HG03159 (cell line): ENCODE data around the gene CDK17.

Experiments used
- ATAC-seq: cut with Tn5 transposase; IDR thresholded peaks from one replicate; pipeline ENCODE4 v1.9.1; 2021; ENCODE audit warnings: mild to moderate bottlenecking, moderate library complexity; ENCODE audit not compliant: unreplicated experiment

Gene CDK17

GRCh38 chr12:96271469-96272199 lies 128.6 kb downstream of the CDK17 start:
- ATAC-seq: no peak

- no peak for ATAC-seq
Observed at GRCh38 chr12:96266238-96266637, 134.0 kb downstream of the CDK17 start.

GRCh38 chr12:96265836-96266235 lies 134.4 kb downstream of the CDK17 start:
- no peak for ATAC-seq

- no peak for ATAC-seq
Observed at GRCh38 chr12:96265400-96265799, 134.8 kb downstream of the CDK17 start.

GRCh38 chr12:96263449-96263902 lies 136.8 kb downstream of the CDK17 start:
- ATAC-seq: no peak

GRCh38 chr12:96261557-96261956 lies 138.7 kb downstream of the CDK17 start:
- no peak for ATAC-seq

- ATAC-seq: no peak
Observed at GRCh38 chr12:96260644-96261043, 139.6 kb downstream of the CDK17 start.

- ATAC-seq: no peak
Observed at GRCh38 chr12:96260231-96260630, 140.0 kb downstream of the CDK17 start.

GRCh38 chr12:96258104-96258961 lies 141.9 kb downstream of the CDK17 start:
- ATAC-seq: no peak

GRCh38 chr12:96257550-96258103 lies 142.6 kb downstream of the CDK17 start:
- ATAC-seq: no peak

- no peak for ATAC-seq
Observed at GRCh38 chr12:96256672-96257361, 143.4 kb downstream of the CDK17 start.

- no peak for ATAC-seq
Observed at GRCh38 chr12:96255077-96255476, 145.2 kb downstream of the CDK17 start.

GRCh38 chr12:96250119-96250685 lies 150.0 kb downstream of the CDK17 start:
- ATAC-seq: no peak

- no peak for ATAC-seq
Observed at GRCh38 chr12:96249196-96250118, 150.8 kb downstream of the CDK17 start.

GRCh38 chr12:96248136-96248931 lies 151.9 kb downstream of the CDK17 start:
- ATAC-seq: no peak

GRCh38 chr12:96247563-96247962 lies 152.7 kb downstream of the CDK17 start:
- no peak for ATAC-seq

GRCh38 chr12:96246926-96247505 lies 153.2 kb downstream of the CDK17 start:
- ATAC-seq: no peak

- no peak for ATAC-seq
Observed at GRCh38 chr12:96244826-96245225, 155.4 kb downstream of the CDK17 start.

GRCh38 chr12:96242597-96242996 lies 157.6 kb downstream of the CDK17 start:
- no peak for ATAC-seq
